ENCODE data around the gene GLP2R.

GRCh38 chr17:9913476-9913875 is 87.8 kb downstream of the GLP2R start:
- TF ChIP-seq CTCF (conservative IDR thresholded peaks at IDR 0.05; ENCODE audit: low read depth, low read length) (no peak), EZH2 (IDR thresholded peaks at IDR 0.05; ENCODE audit: borderline replicate concordance, low read depth, low read length, poor library complexity, severe bottlenecking) (no peak)

All from A673 (cell line).